Keratinocyte (primary cell): ENCODE measurements around the gene TLR8. TPM values are rescaled to one million over a fixed set of nuclear protein-coding genes. Genes with fewer than 3 reads are reported as not detected.

Source experiments
- DNase-seq: peaks from one replicate; pipeline ENCODE4 v3.0.0-alpha.2; 2011; ENCODE audit warnings: low read depth, missing footprints, low spot score
- FAIRE-seq: peaks from 2 replicates; lab custom pipeline; 2011; peaks lifted over from hg19 to GRCh38; lab: Jason Lieb, UNC
- H2AFZ ChIP-seq: 2 replicates; pipeline ENCODE4 v1.6.0; 2012; ENCODE audit warnings: low read length, control low read depth, inconsistent platforms; ENCODE audit not compliant: control insufficient read depth
- H3K27ac ChIP-seq: 2 replicates; pipeline ENCODE4 v1.5.1; 2011; ENCODE audit warnings: low read length; ENCODE audit not compliant: control insufficient read depth, insufficient read depth
- H3K27me3 ChIP-seq: 3 replicates; pipeline ENCODE4 v1.6.0; 2011; ENCODE audit warnings: low read length; ENCODE audit not compliant: control insufficient read depth, insufficient read depth; ENCODE audit errors: extremely low read depth
- H3K36me3 ChIP-seq, 2 experiments: 2 replicates in 1 of 2; 3 replicates in 1 of 2; pipeline ENCODE4 v1.5.1; 2011; ENCODE audit warnings: low read length in 2 of 2, mild to moderate bottlenecking in 1 of 2; ENCODE audit not compliant: control insufficient read depth in 2 of 2, insufficient read depth in 2 of 2; ENCODE audit errors: extremely low read depth in 1 of 2
- H3K4me1 ChIP-seq: 3 replicates; pipeline ENCODE4 v1.5.1; 2011; ENCODE audit warnings: low read length; ENCODE audit not compliant: control insufficient read depth, insufficient read depth; ENCODE audit errors: extremely low read depth
- H3K4me2 ChIP-seq: 3 replicates; pipeline ENCODE4 v1.6.0; 2011; ENCODE audit warnings: low read depth, low read length; ENCODE audit not compliant: control insufficient read depth, insufficient read depth; ENCODE audit errors: extremely low read depth
- H3K4me3 ChIP-seq, 3 experiments: fragments of 200-600 bp in 1 of 3; sonication (generic) in 1 of 3; 2 replicates in 2 of 3; 3 replicates in 1 of 3; pipeline ENCODE4 v1.5.1; 2011 to 2016; ENCODE audit warnings: low read length in 3 of 3, mild to moderate bottlenecking in 3 of 3, control low read depth in 2 of 3, inconsistent platforms in 1 of 3, low read depth in 1 of 3, mixed read lengths in 1 of 3, mixed run types in 1 of 3, moderate library complexity in 1 of 3; ENCODE audit not compliant: control insufficient read depth in 2 of 3, insufficient read depth in 2 of 3; ENCODE audit errors: extremely low read depth in 1 of 3
- H3K79me2 ChIP-seq: 2 replicates; pipeline ENCODE4 v1.6.0; 2012; ENCODE audit warnings: low read length; ENCODE audit not compliant: control insufficient read depth, insufficient read depth
- H3K9ac ChIP-seq: 3 replicates; pipeline ENCODE4 v1.6.0; 2011; ENCODE audit warnings: low read length; ENCODE audit not compliant: control insufficient read depth, insufficient read depth; ENCODE audit errors: extremely low read depth
- H3K9me1 ChIP-seq: 3 replicates; pipeline ENCODE4 v1.6.0; 2011; ENCODE audit warnings: low read length; ENCODE audit not compliant: control insufficient read depth, insufficient read depth; ENCODE audit errors: extremely low read depth
- H3K9me3 ChIP-seq: 2 replicates; pipeline ENCODE4 v1.5.1; 2012; ENCODE audit warnings: low read depth, low read length; ENCODE audit not compliant: control insufficient read depth
- H4K20me1 ChIP-seq: 3 replicates; pipeline ENCODE4 v1.6.0; 2011; ENCODE audit warnings: low read length; ENCODE audit not compliant: control insufficient read depth, insufficient read depth; ENCODE audit errors: extremely low read depth
- CTCF ChIP-seq, 3 experiments: IDR thresholded peaks in 1 of 3; conservative IDR thresholded peaks in 1 of 3; optimal IDR thresholded peaks in 1 of 3; 2 replicates in 2 of 3; 3 replicates in 1 of 3; pipeline versions ENCODE3 to v1.5.1; 2011; ENCODE audit warnings: low read length in 3 of 3, mild to moderate bottlenecking in 3 of 3, moderate library complexity in 2 of 3, control low read depth in 1 of 3, inconsistent platforms in 1 of 3; ENCODE audit not compliant: insufficient read depth in 2 of 3; ENCODE audit errors: extremely low read depth in 1 of 3
- EZH2 ChIP-seq: IDR thresholded peaks from one replicate; pipeline ENCODE4 v1.6.1; 2012; ENCODE audit warnings: inconsistent platforms, mild to moderate bottlenecking, low read length, moderate library complexity
- dilution Hi-C: fragments of 300-500 bp; cut with MboI; formaldehyde crosslinking; loops from one replicate; pipeline ENCODE4 v1.7.0; 2020; ENCODE audit warnings: low sequenced_read_pairs; ENCODE audit not compliant: extremely low pct_ligation_motif_present
- polyA plus RNA-seq, 5 experiments: library from polyadenylated mRNA; depleted of rRNA in 3 of 5; stranded (reverse) in 3 of 5; stranded (forward) in 1 of 5; unstranded in 1 of 5; fragments of >200 nt; gene quantifications; 1 replicate in 1 of 5; 2 replicates in 3 of 5; 3 replicates in 1 of 5; pipeline versions ENCODE4 v1.2.1 to v1.2.3, GENCODE V29; 2011 to 2012; ENCODE audit warnings: missing spikeins in 2 of 5, low read depth in 1 of 5, low replicate concordance in 1 of 5

Gene TLR8
- polyA plus RNA-seq, 1 donor (not counting 4 experiments of a cell fraction or from before 2014, with no cell fraction given) = not detected

GRCh38 chrX:12946838-12947544, 40.6 kb downstream of the TLR8 start:
- DNase-seq = no peak
- Histone ChIP-seq H3K36me3 (no peaks in the 10 kb centered on the region), H3K4me2 (peak overlapping the region; percentile 72), H3K9me3 (no peaks in the 10 kb centered on the region), H3K9ac (peak overlapping the region; percentile 68), H3K9me1 (no peaks in the 10 kb centered on the region), H4K20me1 (no peaks in the 10 kb centered on the region), H2AFZ (peak overlapping the region; percentile 90), H3K27me3 (no peaks in the 10 kb centered on the region), H3K4me1 (peaks cover 18% of the 10 kb centered on the region), H3K79me2 (no peaks in the 10 kb centered on the region), H3K4me3 (peak overlapping the region in 1 of 3 experiments; percentile 45), H3K27ac (peak overlapping the region; percentile 92)
- TF ChIP-seq CTCF (optimal IDR thresholded peaks at IDR 0.05 in 1 of 3, IDR thresholded peaks at IDR 0.05 in 1 of 3, conservative IDR thresholded peaks at IDR 0.05 in 1 of 3; ENCODE audit: extremely low read depth in 1 of 3, insufficient read depth in 2 of 3, low read length in 3 of 3) (peak; percentile 94 to 100 (median 98)), EZH2 (no peak)
- dilution Hi-C loops = no loop called here
- FAIRE-seq = peak; percentile 71

- H3K9ac ChIP-seq = peak overlapping the region; percentile 24
- dilution Hi-C loops = no loop called here
- no peak overlapping the region for H3K4me2 ChIP-seq
- no peaks in the 10 kb centered on the region for H3K9me3 ChIP-seq
- FAIRE-seq (no peak), DNase-seq (no peak)
- H3K9me1 ChIP-seq = no peaks in the 10 kb centered on the region
- no peaks in the 10 kb centered on the region for H3K79me2 ChIP-seq
- no peaks in the 10 kb centered on the region for H3K36me3 ChIP-seq
- TF ChIP-seq CTCF (optimal IDR thresholded peaks at IDR 0.05 in 1 of 3, IDR thresholded peaks at IDR 0.05 in 1 of 3, conservative IDR thresholded peaks at IDR 0.05 in 1 of 3; ENCODE audit: extremely low read depth in 1 of 3, insufficient read depth in 2 of 3, low read length in 3 of 3) (no peak), EZH2 (no peak)
- H3K4me3 ChIP-seq = no peak overlapping the region
- no peaks in the 10 kb centered on the region for H3K27me3 ChIP-seq
- H3K27ac ChIP-seq = peak overlapping the region; percentile 92
- H2AFZ ChIP-seq = no peak overlapping the region
- H4K20me1 ChIP-seq = no peaks in the 10 kb centered on the region
- peaks cover 18% of the 10 kb centered on the region for H3K4me1 ChIP-seq
Measured at GRCh38 chrX:12947545-12948235, 41.3 kb downstream of the TLR8 start.
